LNCaP clone FGC (cell line): ENCODE measurements around the gene ASB8.
A peak's percentile ranks its signal among the peaks of the same experiment; 100 is the strongest.

Experiments used
- DNase-seq: peaks from one replicate; pipeline ENCODE4 v3.0.0-alpha.2; 2011; ENCODE audit warnings: low read depth
- H3K4me3 ChIP-seq: 2 replicates; pipeline ENCODE4 v1.5.1; 2011; ENCODE audit warnings: mild to moderate bottlenecking, low read depth, low read length, control low read depth
- TF ChIP-seq, protein P1 (sequence below): IDR thresholded peaks from 2 replicates; pipeline ENCODE4 v1.5.1; 2012; ENCODE audit warnings: mild to moderate bottlenecking; ENCODE audit not compliant: control insufficient read depth, insufficient read depth; ENCODE audit errors: extremely low read depth

Gene ASB8

DNA sequence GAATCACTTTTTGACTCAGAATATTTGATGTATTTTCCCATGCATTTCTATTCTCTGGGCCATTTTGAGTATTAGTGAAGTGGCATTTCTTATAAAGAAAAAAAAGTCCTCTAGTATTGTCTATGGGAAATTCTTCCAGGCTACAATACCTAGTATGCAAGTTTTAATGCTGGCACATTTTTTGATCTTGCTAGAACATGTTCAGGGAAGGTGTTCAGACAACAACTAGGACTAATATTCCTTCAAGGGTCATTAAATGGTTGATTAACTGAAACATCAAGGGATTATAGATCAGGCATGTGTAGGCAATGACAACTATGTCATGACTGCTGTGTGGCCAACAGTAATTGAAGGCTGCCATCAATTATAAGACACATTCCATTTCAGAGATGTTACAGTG lies 33.8 kb upstream of the ASB8 start:
- no peak for DNase-seq
- TF ChIP-seq, protein P1, sequence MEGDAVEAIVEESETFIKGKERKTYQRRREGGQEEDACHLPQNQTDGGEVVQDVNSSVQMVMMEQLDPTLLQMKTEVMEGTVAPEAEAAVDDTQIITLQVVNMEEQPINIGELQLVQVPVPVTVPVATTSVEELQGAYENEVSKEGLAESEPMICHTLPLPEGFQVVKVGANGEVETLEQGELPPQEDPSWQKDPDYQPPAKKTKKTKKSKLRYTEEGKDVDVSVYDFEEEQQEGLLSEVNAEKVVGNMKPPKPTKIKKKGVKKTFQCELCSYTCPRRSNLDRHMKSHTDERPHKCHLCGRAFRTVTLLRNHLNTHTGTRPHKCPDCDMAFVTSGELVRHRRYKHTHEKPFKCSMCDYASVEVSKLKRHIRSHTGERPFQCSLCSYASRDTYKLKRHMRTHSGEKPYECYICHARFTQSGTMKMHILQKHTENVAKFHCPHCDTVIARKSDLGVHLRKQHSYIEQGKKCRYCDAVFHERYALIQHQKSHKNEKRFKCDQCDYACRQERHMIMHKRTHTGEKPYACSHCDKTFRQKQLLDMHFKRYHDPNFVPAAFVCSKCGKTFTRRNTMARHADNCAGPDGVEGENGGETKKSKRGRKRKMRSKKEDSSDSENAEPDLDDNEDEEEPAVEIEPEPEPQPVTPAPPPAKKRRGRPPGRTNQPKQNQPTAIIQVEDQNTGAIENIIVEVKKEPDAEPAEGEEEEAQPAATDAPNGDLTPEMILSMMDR = no peak
- no peak overlapping the region for H3K4me3 ChIP-seq

- peak; percentile 52 for DNase-seq
- no peak overlapping the region for H3K4me3 ChIP-seq
- TF ChIP-seq, protein P1 = peak; percentile 88
These were observed 32.2 kb upstream of the ASB8 start for GRCh38 chr12:48189331-48190125.

- no peak overlapping the region for H3K4me3 ChIP-seq
- TF ChIP-seq, protein P1 = no peak
- no peak for DNase-seq
These were observed 30.8 kb upstream of the ASB8 start for GRCh38 chr12:48187916-48188695.

- H3K4me3 ChIP-seq = no peak overlapping the region
- no peak for DNase-seq
- TF ChIP-seq, protein P1 = no peak
These were observed 28.0 kb upstream of the ASB8 start for GRCh38 chr12:48185181-48185919.

- H3K4me3 ChIP-seq = no peak overlapping the region
- no peak for DNase-seq
- TF ChIP-seq, protein P1 = no peak
These were observed 27.2 kb upstream of the ASB8 start for GRCh38 chr12:48184549-48184922.

DNA sequence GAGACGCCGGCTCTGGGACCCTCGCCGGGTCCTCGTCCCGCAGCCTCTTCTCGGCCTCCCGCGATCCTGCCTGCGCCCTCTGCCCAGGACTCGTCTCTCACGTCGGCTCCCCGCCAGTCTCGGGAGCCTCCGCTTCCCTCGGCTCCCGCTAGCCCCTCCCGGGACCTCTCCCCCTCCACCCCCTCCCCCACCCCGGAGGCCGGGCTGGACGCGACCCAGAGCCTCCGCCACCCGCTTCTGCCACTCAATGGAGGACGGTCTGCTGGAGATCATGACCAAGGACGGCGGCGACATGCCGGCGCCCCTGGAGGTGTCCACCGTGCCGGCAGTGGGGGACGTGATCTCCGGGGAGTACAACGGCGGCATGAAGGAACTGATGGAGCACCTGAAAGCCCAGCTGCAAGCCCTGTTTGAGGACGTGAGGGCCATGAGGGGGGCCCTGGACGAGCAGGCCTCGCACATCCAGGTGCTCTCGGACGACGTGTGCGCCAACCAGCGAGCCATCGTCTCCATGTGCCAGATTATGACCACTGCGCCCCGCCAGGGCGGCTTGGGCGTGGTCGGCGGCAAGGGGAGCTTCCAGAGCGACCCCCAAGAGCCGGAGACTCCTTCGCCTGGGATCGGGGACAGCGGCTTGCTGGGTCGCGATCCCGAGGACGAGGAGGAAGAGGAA lies 26.7 kb upstream of the ASB8 start:
- peak overlapping the region; percentile 47 for H3K4me3 ChIP-seq
- TF ChIP-seq, protein P1 = no peak
- no peak for DNase-seq
